GM19395 (cell line): ENCODE data around the gene LBHD2.

Experiments used
- ATAC-seq: cut with Tn5 transposase; IDR thresholded peaks from one replicate; pipeline ENCODE4 v1.9.1; 2021; ENCODE audit warnings: mild to moderate bottlenecking, moderate library complexity; ENCODE audit not compliant: unreplicated experiment

LBHD2 gene

DNA sequence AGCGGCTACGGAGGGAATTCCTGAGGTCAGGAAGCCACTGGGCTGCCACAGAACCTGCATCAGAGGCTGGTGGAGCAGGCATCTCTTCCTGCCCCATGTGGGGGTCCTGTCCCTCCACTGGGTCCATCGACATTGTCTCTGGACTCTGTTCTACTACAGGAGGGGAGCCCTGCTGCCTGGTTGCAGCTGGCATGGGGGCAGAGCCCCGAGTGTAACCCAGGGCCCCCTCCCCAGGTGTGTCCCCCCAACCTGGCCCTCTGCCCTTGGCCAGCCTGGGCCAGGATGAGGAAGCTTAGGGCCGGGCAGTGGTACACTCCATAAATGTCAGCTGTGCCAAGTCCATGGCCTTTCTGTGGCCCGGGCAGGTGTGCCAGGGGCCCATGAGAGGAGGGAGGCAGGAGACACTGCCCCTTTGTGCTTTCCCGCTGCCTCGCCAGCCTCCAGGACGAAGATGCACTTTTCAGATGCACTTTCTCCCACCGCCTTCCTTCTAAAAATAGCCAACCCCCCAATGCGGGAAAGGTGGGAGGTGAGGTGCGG, 6.5 kb downstream of the LBHD2 start:
- no peak for ATAC-seq

- no peak for ATAC-seq
Observed at GRCh38 chr14:103091041-103091882, 7.3 kb downstream of the LBHD2 start.

DNA sequence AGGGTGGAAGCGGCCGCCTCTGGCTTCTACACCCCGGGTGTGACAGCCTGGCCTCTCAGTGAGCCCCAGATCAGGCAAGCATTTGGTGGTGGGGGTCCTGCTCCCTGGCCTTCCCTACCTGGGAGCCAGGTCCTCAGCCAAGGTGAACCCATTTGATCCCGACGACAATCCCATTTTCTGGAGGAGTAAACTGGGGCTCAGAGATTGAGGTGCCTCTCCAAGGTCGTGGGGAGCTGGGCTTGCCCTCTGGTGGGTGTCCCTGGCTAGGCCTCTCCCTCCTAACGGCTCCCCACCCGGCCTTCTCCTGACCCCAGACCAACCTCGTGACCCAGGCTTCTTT, 7.8 kb downstream of the LBHD2 start:
- no peak for ATAC-seq

GRCh38 chr14:103093856-103094405, 9.9 kb downstream of the LBHD2 start:
- no peak for ATAC-seq

DNA sequence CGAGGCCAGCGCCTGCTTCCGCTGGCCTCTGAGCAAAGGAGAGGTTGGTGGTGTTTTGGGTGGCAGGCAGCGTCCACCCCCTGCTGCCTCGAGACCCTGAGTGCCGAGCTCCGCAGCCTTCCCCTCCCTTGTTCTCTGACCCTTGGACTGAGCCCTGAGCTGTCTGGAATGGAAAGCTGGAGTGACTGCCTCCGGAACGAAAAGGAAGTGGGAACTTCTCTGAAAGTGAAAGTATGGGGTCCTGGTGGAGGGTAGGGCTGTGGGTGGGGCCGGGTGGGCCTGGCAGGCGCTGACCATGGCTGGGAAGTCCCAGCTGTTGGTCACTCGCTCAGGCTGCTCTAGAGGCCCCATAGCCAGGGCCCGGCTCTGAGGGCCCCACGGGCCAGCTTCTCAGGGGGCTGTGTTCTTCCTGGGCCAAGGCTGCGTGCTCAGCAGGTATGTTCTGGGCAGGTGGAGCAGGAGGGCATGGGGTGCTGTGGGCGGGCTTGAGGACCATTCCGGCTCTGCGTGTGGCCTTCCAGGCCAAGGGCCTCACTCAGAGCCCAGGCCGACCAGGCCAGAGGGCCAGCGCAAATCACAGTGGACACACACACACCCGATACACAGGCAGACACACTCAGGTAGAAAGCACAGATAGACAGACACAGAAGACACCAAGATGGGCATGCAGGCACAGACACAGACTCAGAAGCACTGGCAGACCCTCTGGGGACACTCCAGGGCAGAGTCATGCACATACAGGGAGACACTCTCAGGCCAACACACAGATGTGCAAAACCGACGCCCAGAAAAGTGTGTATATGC, 10.6 kb downstream of the LBHD2 start, which contains the start of gene EXOC3L4:
TSS of gene EXOC3L4 (plus strand) at position 320 of the 804 bp plus-strand sequence. CDS start 5,495 bp downstream, outside the sequence.
- no peak for ATAC-seq

DNA sequence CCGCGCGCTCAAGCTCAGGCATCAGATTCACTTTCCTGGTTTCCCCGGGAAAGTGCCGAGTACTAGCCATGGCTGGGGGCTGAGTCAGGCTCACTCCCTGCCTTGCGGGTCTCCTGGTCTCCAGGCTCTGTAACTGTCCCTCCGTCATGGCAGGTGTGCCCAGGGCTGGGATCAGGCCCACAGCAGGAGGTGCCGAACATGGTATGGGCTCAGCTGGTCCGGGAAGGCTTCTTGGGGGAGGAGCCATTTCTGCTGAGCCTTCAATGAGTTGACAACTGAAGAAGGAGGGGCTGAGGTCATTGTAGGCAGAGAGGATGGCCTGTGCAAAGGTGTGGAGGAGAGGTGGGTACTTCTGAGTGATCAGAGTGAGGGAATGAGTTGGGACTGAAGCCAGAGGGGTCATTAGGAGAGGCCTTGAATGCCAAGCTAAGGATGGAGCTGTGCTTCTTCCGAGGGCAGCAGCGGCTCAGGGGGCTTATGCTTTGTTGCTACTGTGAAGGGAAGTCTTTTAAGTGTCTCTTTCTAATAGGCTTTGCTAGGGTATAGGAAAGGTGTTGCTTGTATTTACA, 11.3 kb downstream of the LBHD2 start:
- no peak for ATAC-seq

DNA sequence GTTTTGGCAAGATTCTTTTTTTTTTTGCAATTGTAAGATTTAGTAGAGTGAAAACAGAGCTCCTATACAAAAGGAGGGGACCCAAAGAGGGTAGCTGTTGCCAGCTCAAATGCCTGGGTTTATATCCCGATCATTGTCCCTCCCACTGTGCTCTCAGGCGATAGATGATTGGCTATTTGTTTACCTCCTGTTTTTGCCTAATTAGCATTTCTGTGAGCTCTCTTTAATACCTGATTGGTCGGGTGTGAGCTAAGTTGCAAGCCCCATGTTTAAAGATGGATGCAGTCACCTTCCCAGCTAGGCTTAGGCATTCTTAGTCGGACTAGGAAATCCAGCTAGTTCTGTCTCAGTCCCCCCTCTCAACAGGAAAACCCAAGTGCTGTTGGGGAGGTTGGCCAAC, 12.4 kb downstream of the LBHD2 start:
- ATAC-seq: no peak

- no peak for ATAC-seq
Observed at GRCh38 chr14:103097244-103097993, 13.4 kb downstream of the LBHD2 start.

DNA sequence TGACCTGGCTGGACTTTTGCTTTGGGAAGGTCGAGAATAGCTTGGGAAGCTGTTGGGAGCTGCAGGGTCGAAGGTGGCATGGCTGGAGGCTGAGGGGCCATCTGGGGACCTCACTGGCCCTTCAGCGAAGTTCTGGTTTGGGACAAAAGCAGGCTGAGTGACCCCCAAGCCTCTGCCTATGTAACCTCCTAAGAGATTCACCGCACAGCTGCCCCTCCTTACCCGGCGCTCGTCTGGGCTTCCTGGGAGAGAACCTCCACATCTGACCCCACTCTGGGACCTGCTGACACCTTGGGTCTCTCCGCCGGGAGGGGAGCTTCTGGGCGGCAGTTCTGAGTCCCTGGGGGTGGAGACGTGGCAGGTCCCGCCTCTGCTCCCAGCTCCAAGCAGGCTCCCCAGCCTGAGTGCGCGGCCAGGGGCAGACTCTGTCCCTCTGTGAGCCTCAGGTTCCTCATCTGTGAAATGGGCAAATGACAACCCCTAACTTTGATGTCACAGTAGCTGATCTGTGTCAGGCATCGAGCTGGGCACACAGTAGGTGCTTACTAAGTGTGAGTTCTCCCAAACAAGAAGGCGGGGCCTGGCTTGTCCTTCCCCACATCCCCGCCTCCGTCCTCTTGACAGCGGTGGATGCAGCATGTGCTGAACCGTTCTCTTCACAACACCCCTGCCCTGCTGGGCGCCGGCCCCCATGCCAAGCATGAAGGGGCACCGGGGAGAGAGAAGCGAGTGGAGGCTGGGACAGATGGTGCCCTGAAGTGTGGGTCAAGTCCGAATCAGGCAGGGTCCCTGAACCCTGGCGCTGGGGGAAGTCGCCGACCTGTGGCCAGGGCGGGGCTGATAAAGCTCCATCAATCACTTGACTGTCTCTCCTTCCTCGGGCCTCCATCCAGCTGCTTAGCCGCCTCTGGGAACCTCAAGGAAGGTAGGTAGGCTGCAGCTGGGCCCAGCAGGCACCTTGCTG, 14.3 kb downstream of the LBHD2 start:
- ATAC-seq: no peak

GRCh38 chr14:103099081-103099732, 15.2 kb downstream of the LBHD2 start:
- no peak for ATAC-seq

- no peak for ATAC-seq
Observed at GRCh38 chr14:103099733-103100280, 15.8 kb downstream of the LBHD2 start.

DNA sequence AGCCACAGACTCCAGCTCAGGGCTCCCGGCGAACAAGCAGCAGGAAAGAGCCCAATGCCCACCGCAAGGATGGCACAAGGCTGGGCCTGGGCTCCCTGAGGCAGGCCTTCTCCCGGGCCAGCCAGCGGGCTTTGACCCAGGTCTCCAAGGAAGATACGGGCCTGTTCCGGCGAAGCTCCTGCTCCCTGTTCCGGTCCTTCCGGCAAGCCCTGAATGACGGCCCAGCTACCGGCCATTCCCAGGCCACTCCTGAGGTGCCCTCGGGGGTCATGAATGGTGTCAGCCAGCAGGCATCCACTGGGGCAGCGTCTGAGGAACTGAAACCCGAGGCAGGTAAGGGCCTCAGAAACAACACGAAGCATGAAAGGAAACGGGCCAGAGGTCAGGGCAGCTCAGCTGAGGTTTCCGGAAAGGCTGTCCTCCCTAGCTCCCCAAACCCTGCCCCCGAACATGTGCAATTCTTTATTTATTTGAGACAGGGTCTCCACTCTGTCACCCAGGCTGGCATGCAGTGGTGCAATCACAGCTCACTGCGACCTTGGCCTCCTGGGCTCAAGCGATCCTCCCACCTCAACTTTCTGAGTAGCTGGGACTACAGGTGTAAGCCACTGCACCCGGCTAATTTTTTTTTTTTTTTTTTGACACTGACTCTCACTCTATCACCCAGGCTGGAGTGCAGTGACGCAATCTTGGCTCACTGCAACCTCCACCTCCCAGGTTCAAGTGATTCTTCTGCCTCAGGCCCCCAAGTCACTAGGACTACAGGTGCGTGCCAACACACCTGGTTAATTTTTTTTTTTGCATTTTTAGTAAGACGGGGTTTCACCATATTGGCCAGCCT, 16.5 kb downstream of the LBHD2 start:
- ATAC-seq: no peak

DNA sequence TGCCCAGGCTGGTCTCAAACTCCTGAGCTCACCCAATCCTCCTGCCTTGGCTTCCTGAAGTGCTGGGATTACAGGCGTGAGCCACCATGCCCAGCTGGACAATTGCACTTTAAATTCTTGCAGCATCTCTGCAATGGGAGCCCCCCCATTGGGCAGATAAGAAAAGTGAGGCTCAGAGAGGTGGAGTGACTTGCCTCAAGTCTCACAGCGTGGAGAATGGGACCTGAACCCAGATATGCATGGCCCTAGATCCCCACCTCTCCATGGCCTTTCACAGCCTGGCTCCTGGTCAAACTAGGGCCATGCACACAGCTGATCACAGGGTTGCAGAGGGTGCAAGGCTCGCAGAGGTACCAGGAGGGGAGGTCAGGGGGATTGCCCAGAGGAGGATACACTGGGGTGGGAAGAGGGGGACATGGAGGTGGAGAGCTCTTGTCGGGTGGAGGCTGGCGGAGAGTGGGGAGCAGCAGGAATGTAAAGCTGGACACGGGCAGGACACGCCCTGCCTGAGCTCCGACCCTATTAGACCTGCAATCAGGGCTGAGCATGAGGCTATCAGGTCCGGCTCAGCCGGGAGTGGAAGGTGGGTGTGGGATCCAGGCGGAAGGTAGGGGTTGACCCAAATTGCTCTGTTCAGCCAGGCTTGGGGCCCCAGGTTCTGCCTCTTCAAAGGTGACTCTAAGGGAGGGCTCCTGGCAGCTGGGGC, 17.4 kb downstream of the LBHD2 start:
- ATAC-seq: no peak

GRCh38 chr14:103101963-103102688, 18.1 kb downstream of the LBHD2 start:
- ATAC-seq: no peak

DNA sequence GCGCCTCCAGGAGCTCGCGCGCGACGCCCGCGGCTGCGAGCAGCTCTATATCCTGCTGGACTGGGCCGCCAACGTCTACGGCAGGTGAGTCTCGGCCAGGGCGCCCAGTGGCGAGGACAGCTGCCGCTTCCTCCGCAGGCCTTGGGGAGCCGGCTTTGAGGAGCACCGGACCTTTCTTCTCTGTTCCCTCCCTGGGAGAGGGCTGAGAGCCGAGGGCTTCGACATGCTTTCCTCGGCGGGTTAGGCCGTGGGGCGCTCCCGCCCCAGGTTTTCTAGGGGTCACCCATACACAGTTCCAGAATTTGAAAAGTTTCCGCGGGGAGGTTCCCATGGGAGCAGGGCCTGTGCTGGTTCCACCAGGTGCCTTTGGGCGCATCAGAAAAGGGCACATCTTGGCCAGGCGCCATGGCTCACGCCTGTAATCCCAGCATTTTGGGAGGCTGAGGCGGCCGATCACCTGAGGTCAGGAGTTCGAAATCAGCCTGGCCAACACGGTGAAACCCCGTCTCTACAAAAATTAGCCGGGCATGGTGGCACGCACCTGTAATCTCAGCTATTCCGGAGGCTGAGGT, 18.8 kb downstream of the LBHD2 start:
- no peak for ATAC-seq
